GM18870 (cell line): ENCODE measurements around the gene PON1.

Source experiments
- ATAC-seq: cut with Tn5 transposase; IDR thresholded peaks from one replicate; pipeline ENCODE4 v1.9.1; 2021; ENCODE audit warnings: moderate library complexity; ENCODE audit not compliant: unreplicated experiment

The PON1 gene

DNA sequence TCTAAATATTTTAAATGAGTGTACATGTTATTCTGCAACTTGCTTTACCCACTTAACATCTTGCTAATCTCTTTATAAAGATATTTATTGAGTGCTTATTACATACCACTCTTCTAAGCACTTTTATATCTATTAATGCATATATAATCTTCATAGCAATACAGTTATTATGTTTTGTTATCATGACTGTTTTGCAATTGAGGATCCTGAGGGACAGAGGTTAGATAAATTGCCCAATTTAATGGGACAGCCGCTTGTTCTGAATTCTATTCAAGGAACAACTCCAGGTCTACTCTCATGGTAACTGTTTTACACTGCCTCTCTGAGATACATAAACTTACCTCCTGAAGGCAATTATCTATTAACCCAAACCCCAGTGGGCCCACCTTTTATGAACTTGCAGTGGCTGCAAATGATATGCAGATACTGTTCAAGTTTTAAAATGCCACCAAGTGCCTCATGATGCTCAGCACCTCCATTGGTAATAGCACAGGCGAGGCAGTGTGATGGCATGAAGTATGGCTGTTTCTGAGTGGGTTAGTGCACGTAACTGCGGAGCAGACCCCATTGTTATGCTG is 60.5 kb downstream of the PON1 start:
- ATAC-seq: no peak

DNA sequence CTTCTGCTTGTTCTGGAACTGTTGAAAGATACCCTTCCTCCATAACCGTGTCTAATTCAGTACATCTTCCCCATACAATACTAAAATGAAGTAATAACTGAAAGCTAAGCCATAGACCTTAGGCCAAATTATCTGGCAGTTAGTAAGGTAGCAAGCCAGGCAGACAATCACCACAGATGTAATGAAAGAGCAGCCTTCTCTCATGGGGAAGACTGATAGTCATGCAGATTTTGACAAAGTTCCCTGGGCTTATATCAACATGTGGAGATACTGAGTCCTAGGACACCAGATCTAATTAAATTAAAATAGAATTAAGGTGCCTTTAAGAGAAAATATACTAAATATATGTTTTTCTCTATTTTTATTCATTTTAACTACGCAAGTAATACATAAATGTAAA is 61.5 kb downstream of the PON1 start:
- ATAC-seq: no peak

DNA sequence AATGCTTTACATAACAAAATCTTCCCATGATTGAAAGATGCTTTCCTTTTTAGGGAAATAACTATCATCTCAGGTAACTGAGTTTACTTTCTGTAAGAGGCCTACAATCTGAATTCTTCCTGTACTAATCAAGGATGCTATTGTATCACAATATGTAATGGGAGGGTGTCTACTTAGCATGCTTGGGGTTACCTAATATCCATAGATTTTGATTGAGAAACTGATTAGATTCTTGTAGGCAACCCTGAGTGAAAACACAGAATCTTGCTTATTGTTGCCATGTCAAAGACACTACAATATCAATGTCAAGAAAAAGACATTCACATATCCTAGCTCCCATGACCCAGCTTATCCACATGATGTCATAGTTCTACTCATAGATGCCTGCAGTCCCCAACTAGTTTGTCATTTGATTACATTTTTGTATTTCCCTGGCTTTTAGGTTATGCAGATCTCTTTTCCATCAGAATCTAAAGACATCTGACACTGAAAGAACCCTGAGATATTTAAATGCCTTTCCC is 62.4 kb downstream of the PON1 start:
- no peak for ATAC-seq

DNA sequence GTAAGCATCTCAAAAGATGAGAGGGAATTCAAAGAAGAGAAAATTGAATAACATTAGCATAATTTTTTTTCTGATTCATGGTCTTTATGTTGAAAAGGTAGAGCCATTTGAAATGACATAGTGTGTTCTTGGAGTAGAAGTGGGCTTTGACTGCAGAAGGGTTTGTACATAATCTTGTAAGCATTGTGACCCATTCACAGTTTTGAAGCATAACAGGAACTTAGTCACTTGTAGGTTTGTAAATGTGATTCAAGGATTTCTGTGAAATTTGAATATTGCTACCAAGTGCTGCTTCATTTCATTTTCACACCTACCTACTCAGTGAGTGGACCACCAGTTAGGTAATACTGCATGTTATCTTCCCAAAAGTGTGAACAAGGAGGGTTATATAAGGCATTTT is 68.6 kb downstream of the PON1 start:
- ATAC-seq: no peak

DNA sequence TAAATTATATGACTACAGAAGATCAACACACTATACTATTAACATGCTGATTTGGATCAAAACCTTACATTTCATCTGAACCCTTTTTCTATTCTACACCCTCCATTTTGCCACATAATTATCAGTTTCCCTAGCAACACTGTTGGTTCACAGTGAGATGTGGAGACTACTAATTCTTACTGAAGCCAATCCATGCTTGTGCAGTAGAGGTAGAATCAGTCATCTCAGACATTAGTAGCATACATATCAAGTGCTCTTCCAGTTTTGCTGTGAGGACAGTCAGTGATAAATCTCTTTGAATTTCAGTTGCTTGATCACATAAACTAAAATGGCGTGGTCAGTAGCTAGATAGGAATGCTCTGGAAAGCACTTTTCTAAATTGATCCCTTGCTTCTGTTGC is 70.3 kb downstream of the PON1 start:
- no peak for ATAC-seq

DNA sequence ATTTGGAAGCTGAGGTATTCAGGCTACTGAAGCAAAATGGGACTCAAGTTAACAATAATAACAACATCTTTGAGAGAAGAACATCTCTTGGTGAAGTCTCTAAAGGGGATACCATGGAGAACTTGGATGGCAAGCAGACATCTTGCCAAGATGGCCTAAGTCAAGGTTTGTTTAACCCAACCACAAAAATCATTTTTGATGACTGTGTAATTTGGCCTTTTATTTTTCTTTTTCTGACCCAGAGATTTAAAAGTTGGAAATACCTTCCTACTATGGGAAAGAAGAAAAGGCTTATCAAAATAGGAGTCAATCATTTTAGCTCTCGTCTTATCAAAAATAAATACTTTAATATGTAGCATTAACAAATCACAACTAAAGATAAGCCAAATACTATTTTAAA is 72.4 kb downstream of the PON1 start:
- ATAC-seq: no peak

DNA sequence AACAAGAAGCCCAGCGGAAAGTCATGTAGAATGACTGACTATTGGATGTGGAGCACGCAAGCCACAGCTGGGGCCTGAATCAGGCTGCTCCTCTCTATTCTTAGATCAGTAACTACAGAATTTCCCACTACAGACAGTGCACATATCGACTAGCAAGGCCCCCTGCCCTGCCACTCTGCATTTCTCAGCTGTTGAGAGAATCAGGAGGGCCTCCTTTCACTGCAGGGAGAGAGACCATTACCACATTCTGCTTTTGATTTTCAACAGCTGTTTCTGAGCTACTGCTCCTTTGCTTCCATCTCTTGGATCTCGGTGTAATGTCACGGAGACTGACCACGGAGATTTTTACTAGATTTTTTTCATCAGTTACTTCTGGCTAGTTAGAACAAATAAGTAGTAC is 73.8 kb downstream of the PON1 start:
- ATAC-seq: no peak
